SU-DHL-6 (cell line): ENCODE measurements around the gene SLC13A5.

Experiments
- H2AFZ ChIP-seq: fragments of 200-600 bp; sonication (generic); 2 replicates; pipeline ENCODE4 v1.6.1; 2014; ENCODE audit warnings: low read depth, mild to moderate bottlenecking, moderate library complexity, mixed read lengths, antibody characterized with exemption, low read length; ENCODE audit not compliant: severe bottlenecking
- H3F3A ChIP-seq: fragments of 200-600 bp; shearing (Covaris generic); 2 replicates; pipeline ENCODE4 v1.6.0; 2016; ENCODE audit warnings: antibody characterized with exemption, mild to moderate bottlenecking; ENCODE audit not compliant: insufficient read depth
- H3K27ac ChIP-seq: fragments of 200-600 bp; sonication (generic); 2 replicates; pipeline ENCODE4 v1.5.1; 2016; ENCODE audit warnings: low read depth, mild to moderate bottlenecking, low read length, moderate library complexity, mixed read lengths
- H3K27me3 ChIP-seq: fragments of 200-600 bp; sonication (generic), shearing (Covaris generic); 2 replicates; pipeline ENCODE4 v1.6.0; 2014; ENCODE audit warnings: mild to moderate bottlenecking, low read length
- H3K36me3 ChIP-seq: fragments of 200-600 bp; sonication (generic); 2 replicates; pipeline ENCODE4 v1.6.1; 2014; ENCODE audit warnings: mild to moderate bottlenecking, low read length, mixed read lengths
- H3K4me2 ChIP-seq: fragments of 300-600, 200-600 bp; shearing (Covaris generic), sonication (generic); 2 replicates; pipeline ENCODE4 v1.6.0; 2014; ENCODE audit warnings: low read length, low read depth, mild to moderate bottlenecking; ENCODE audit not compliant: poor library complexity, severe bottlenecking
- H3K4me3 ChIP-seq: fragments of 200-600 bp; sonication (generic); 2 replicates; pipeline ENCODE4 v1.5.1; 2014; ENCODE audit warnings: antibody characterized with exemption, low read length, mild to moderate bottlenecking, mixed read lengths; ENCODE audit not compliant: insufficient read depth, poor library complexity, severe bottlenecking
- H3K79me2 ChIP-seq: fragments of 200-600 bp; sonication (generic); 2 replicates; pipeline ENCODE4 v1.6.1; 2014; ENCODE audit warnings: mild to moderate bottlenecking, low read length, moderate library complexity; ENCODE audit not compliant: insufficient read depth
- H3K9ac ChIP-seq: fragments of 200-600 bp; sonication (generic); 2 replicates; pipeline ENCODE4 v1.7.0; 2014; ENCODE audit warnings: mild to moderate bottlenecking, low read length
- H3K9me2 ChIP-seq: fragments of 200-600 bp; sonication (generic); replicated peaks from 2 replicates; pipeline ENCODE4 v1.6.1; 2014; ENCODE audit warnings: low read length; ENCODE audit not compliant: insufficient read depth
- H3K9me3 ChIP-seq: fragments of 200-600 bp; sonication (generic); 2 replicates; pipeline ENCODE4 v1.6.1; 2014; ENCODE audit warnings: low read length, mixed read lengths; ENCODE audit not compliant: insufficient read depth
- H4K20me1 ChIP-seq: fragments of 200-600 bp; sonication (generic); 2 replicates; pipeline ENCODE4 v1.6.1; 2014; ENCODE audit warnings: low read depth, mild to moderate bottlenecking, antibody characterized with exemption, low read length, moderate library complexity, mixed read lengths
- CTCF ChIP-seq: fragments of 200-600 bp; sonication (generic); IDR thresholded peaks from one replicate; pipeline ENCODE4 v1.5.1; 2017; ENCODE audit warnings: antibody characterized with exemption, mild to moderate bottlenecking, low read length, moderate library complexity; ENCODE audit not compliant: insufficient read depth, poor library complexity, severe bottlenecking
- EZH2phosphoT487 ChIP-seq: fragments of 200-600 bp; sonication (generic), shearing (Covaris generic); conservative IDR thresholded peaks from 2 replicates; pipeline ENCODE4 v1.6.1; 2018; ENCODE audit warnings: mild to moderate bottlenecking, antibody characterized with exemption, low read length, moderate library complexity, mixed read lengths

SLC13A5 gene

GRCh38 chr17:6691546-6691945 lies 21.6 kb downstream of the SLC13A5 start:
- H3K27ac ChIP-seq, result no peak overlapping the region
- H3K4me3 ChIP-seq, result no peak overlapping the region
- H3K9me3 ChIP-seq, result no peaks in the 10 kb centered on the region
- H3K27me3 ChIP-seq, result no peaks in the 10 kb centered on the region
- TF ChIP-seq EZH2phosphoT487 (no peak), CTCF (no peak)
- no peaks in the 10 kb centered on the region for H3K36me3 ChIP-seq
- no peaks in the 10 kb centered on the region for H3K9me2 ChIP-seq
- H2AFZ ChIP-seq, result no peak overlapping the region
- H3F3A ChIP-seq, result no peaks in the 10 kb centered on the region
- no peaks in the 10 kb centered on the region for H4K20me1 ChIP-seq
- H3K79me2 ChIP-seq, result no peaks in the 10 kb centered on the region
- no peak overlapping the region for H3K9ac ChIP-seq
- H3K4me2 ChIP-seq, result no peak overlapping the region

GRCh38 chr17:6690641-6691040 lies 22.5 kb downstream of the SLC13A5 start:
- Histone ChIP-seq H3K79me2 (no peaks in the 10 kb centered on the region), H3K27ac (no peak overlapping the region), H2AFZ (no peak overlapping the region), H3F3A (no peaks in the 10 kb centered on the region), H3K9ac (no peak overlapping the region), H3K4me3 (no peak overlapping the region), H3K27me3 (no peaks in the 10 kb centered on the region), H3K36me3 (no peaks in the 10 kb centered on the region), H3K4me2 (no peak overlapping the region), H3K9me2 (no peaks in the 10 kb centered on the region), H4K20me1 (no peaks in the 10 kb centered on the region), H3K9me3 (no peaks in the 10 kb centered on the region)
- TF ChIP-seq EZH2phosphoT487, result no peak
- TF ChIP-seq CTCF, result no peak

- H3K79me2 ChIP-seq, result no peaks in the 10 kb centered on the region
- H3K27ac ChIP-seq, result no peak overlapping the region
- H3F3A ChIP-seq, result no peaks in the 10 kb centered on the region
- no peaks in the 10 kb centered on the region for H3K9me2 ChIP-seq
- H3K9me3 ChIP-seq, result no peaks in the 10 kb centered on the region
- H3K27me3 ChIP-seq, result no peaks in the 10 kb centered on the region
- no peak overlapping the region for H3K9ac ChIP-seq
- no peak overlapping the region for H3K4me2 ChIP-seq
- TF ChIP-seq CTCF (no peak), EZH2phosphoT487 (no peak)
- H3K36me3 ChIP-seq, result no peaks in the 10 kb centered on the region
- no peak overlapping the region for H3K4me3 ChIP-seq
- H2AFZ ChIP-seq, result no peak overlapping the region
- no peaks in the 10 kb centered on the region for H4K20me1 ChIP-seq
Measured at GRCh38 chr17:6688944-6689343, 24.2 kb downstream of the SLC13A5 start.
